Cerebellar nuclear complex (tissue), 1 donor: ENCODE data around the gene ARSK.

Experiments used
- DNase-seq, 2 experiments: peaks; one replicate each; lab custom pipeline; 2025; lab: John Stamatoyannopoulos, UW

Gene ARSK

GRCh38 chr5:95649274-95649673, 94.4 kb downstream of the ARSK start:
- DNase-seq: no peak

GRCh38 chr5:95649842-95650620, 95.1 kb downstream of the ARSK start:
- no peak for DNase-seq

DNA sequence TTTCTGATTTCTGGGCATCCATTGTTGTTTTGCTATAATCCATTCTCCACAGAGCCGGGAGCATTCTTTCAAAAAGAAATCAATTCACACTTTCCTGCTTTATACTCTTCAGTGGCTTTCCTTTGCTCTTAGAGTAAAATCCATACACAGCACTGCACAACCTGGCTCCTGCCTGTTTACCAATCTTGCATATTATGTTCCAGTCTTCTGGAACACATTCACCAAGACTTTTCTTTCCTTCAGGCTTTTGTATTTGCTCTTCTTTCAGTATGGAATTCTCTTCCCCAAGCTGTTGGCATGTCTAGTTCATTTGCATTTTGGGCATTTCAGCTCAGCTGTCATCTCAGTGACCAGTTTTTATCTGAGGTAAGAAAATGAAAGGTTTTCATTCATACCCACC, 97.9 kb downstream of the ARSK start:
- DNase-seq: no peak

DNA sequence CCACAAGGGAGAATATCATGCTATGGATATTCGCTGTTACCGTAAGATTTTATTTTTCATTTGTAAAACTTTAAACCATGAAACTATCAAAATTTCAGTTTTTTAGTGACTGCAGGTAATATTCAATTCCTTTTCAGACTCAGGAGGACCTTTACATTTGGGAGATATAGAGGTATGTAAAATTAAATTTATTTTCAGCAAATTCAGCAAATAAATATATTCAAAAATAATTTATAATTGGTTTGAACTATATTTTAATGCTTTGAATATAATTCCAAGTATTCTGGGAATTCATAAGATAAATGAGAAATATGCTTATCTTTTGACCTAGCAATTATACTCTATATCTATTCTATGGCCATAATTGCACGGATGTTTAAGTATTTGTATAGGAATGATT, 99.3 kb downstream of the ARSK start:
- no peak for DNase-seq
